ENCODE measurements around the gene MYOCD.

Gene MYOCD

GRCh38 chr17:12769981-12770380 lies 104.3 kb downstream of the MYOCD start:
- DNase-seq = no peak

GRCh38 chr17:12773153-12773552 lies 107.5 kb downstream of the MYOCD start:
- no peak for DNase-seq

GRCh38 chr17:12789075-12789480 lies 123.4 kb downstream of the MYOCD start:
- no peak for DNase-seq

- DNase-seq = no peak
Measured at GRCh38 chr17:12789481-12790248, 124.0 kb downstream of the MYOCD start, which contains the start of gene ARHGAP44. ARHGAP44 (plus strand) TSS chr17:12789498; CDS start chr17:12789839, 341 bp downstream.

DNA sequence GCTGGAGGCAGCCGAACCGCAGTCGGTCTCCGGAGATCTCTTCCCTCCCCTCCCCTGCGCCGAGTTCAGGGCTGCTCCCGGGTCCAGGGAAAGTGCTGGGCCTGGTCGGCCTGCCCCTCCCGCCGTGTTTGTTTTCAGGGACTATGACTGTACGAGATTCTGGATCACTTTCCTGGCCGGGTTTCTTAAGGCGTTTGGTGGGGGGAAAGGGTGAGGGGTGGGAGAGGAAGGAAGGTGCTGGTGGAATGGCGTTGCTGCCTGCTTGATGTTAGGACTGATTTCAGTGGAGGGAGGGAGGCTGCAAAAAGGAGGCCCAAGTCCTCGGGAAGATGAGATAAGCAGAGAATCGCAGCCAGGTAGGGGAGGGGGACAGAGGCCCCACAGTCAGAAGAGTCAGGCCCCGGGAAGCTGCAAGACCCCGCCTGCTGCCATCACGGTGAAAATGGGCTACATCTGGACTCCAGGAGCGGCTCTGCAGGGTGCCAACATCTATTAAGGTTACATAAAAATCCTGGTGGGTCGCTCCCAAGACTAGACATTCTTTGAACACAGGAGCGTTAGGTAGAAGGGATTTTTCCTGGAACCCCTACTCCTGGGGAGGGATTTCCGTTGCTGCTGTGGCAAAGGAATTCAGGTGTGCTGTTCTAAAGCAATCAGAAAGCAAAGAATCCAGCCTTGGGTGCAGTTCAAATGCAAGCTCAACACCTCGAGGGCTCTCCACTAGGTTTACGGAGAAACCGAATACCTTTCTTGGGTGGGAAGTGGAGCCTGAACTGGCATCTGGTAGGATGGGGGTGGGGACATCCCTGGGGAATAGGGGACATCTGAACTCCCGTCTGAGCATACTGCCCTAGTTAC lies 124.8 kb downstream of the MYOCD start:
- DNase-seq = no peak

DNA sequence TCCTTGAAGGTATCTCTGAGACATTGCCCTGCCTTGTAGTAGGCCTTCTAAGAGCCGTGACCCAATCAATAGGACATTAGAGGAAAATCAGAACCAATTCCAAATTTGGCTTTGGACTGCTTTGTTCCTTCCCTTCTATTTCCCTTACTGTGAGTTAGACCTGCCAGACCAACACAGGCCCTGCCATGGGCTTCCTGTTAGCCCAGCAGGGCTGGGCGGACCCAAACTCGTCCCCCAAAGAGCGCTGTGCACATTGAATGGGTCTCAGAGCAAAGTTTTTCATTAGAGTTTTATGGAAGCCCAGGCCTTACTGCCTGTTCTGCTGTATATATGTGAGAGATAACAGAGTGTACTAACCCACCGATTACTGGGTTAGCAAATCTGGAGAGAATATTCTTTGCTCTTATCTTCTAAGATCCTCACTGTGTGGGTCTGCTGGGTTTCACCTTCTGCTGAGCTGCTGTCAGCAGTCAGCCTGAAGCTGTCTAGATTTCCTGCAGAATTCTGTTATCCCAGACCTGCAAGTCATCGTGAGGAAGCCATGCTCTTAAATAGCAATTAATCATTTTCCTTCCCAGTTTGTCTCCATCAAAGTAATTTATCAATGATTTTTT lies 129.3 kb downstream of the MYOCD start:
- DNase-seq = no peak

DNA sequence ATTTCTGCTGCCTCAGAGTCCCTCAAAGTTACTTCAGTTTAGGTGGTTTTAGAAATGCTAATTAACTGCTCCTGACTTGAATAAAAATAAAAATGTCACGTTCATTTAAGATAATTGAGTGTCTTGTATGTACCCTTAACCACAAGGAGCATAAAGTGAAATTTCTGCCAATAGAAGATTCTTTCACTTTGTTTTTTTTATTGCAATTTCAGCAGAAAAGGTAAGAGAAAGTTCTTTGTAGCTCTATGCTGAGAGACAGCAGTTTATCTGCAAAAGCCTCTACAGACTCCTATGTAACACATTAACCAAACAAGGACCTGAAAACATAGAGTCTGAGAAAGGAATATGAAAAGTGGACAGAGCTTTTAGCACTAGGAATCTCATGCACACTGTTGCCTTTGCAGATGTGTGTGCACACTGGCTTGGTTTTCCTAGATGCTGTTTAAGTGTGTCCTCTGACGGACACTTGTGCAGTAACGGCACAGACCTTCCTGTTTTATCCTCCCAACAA lies 135.2 kb downstream of the MYOCD start:
- DNase-seq = no peak

GRCh38 chr17:12806630-12807029 lies 140.9 kb downstream of the MYOCD start:
- DNase-seq = no peak

DNA sequence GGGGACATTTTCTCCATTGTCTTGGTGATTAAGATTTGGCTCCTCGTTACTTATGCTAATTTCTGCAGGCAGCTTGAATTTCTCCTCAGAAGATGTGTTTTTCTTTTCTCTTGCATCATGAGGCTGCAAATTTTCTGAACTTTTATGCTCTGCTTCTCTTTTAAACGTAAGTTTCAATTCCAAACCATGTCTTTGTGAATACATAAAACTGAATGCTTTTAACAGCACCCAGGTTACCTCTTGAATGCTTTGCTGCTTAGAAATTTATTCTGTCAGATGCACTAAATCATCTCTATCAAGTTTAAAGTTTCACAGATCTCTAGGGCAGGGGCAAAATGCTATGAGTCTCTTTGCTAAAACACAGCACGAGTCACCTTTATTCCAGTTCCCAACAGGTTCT lies 143.0 kb downstream of the MYOCD start:
- no peak for DNase-seq

GRCh38 chr17:12812877-12813276 lies 147.2 kb downstream of the MYOCD start:
- DNase-seq = no peak

- no peak for DNase-seq
Measured at GRCh38 chr17:12813664-12814063, 148.0 kb downstream of the MYOCD start.

DNA sequence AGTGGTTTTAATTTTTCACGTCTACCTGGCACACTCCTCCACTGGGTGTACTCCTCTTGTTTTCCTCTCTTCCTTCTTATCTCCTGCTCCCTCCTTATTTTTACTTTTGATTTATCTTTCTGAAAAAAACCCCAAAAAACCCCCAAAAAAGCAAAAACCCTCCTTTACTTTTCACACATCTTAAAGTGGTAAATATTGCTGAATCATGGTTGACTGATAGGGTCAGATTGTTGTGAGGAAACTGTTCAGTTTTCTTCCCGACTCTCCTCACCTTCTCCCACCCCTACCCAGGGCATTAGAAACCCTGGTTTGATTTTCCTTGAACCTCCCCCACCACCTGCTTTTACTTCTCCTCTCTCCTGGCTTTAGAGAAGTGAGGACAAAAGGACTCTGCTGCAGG lies 149.0 kb downstream of the MYOCD start:
- no peak for DNase-seq

GRCh38 chr17:12815642-12816141 lies 150.0 kb downstream of the MYOCD start:
- no peak for DNase-seq

All from GF-D8 (cell line).